K562 (cell line): ENCODE measurements around the gene EFNA1. TPM values are rescaled to one million over a fixed set of nuclear protein-coding genes. Genes with fewer than 3 reads are reported as not detected.
A peak's percentile ranks its signal among the peaks of the same experiment; 100 is the strongest.

Experiments
- EHMT2 ChIP-seq: fragments of 450-650 bp; IDR thresholded peaks from 2 replicates; pipeline ENCODE4 v1.6.1; 2018; ENCODE audit warnings: antibody characterized with exemption
- GABPB2 ChIP-seq: fragments of 250-450 bp; sonication (Bioruptor Pico); conservative IDR thresholded peaks from 2 replicates; pipeline ENCODE4 v1.5.1; 2021; ENCODE audit warnings: mild to moderate bottlenecking
- JUND ChIP-seq, 2 experiments: IDR thresholded peaks; 2 replicates in 1 of 2; 3 replicates in 1 of 2; pipeline ENCODE4 v1.6.1; 2011; ENCODE audit warnings: borderline replicate concordance in 2 of 2, low read depth in 2 of 2, low read length in 2 of 2, improper control_type of control experiment in 1 of 2, missing biosample characterization in 1 of 2, missing genetic modification characterization in 1 of 2, missing genetic modification reagents in 1 of 2
- KLF16 ChIP-seq: IDR thresholded peaks from 2 replicates; pipeline ENCODE4 v1.6.1; 2016; ENCODE audit warnings: antibody characterized with exemption
- MBD2 ChIP-seq: sonication (generic); IDR thresholded peaks from 2 replicates; pipeline ENCODE4 v1.6.1; 2016; ENCODE audit warnings: low read depth, borderline replicate concordance
- MYBL2 ChIP-seq, 2 experiments: fragments of 450-650 bp in 1 of 2; sonication (generic) in 1 of 2; formaldehyde crosslinking in 1 of 2; IDR thresholded peaks; 2 replicates each; pipeline versions ENCODE4 v1.6.1 to v1.8.1; 2017 to 2022; ENCODE audit warnings: borderline replicate concordance in 1 of 2, inconsistent platforms in 1 of 2, low read depth in 1 of 2, mild to moderate bottlenecking in 1 of 2, missing genetic modification reagents in 1 of 2, moderate library complexity in 1 of 2
- SMC3 ChIP-seq: conservative IDR thresholded peaks from 2 replicates; pipeline ENCODE4 v1.6.1; 2011; ENCODE audit warnings: low read depth, low read length, improper control_type of control experiment; ENCODE audit not compliant: insufficient read depth
- ZBTB17 ChIP-seq: fragments of 450-650 bp; formaldehyde crosslinking; IDR thresholded peaks from 2 replicates; pipeline ENCODE4 v1.4.0; 2020; ENCODE audit warnings: mild to moderate bottlenecking
- polyA plus RNA-seq, 8 experiments: library from polyadenylated mRNA; depleted of rRNA in 4 of 8; stranded (reverse) in 5 of 8; unstranded in 3 of 8; fragments of >200 nt; fragmentation: Nextera tagmentation in 2 of 8; fragmentation: Illumina TruSeq in 1 of 8; extraction: Ambion mirVana in 2 of 8; extraction: Trizol in 1 of 8; gene quantifications; 2 replicates each; pipeline versions ENCODE4 v1.2.1 to v1.2.3, GENCODE V29; 2011 to 2014; ENCODE audit warnings: inconsistent platforms in 1 of 8, missing spikeins in 1 of 8
- total RNA-seq, 7 experiments: library from RNA; depleted of rRNA in 6 of 7; stranded (reverse); fragments of >200 nt in 6 of 7; fragmentation: Illumina TruSeq in 2 of 7; extraction: Trizol in 2 of 7; gene quantifications; 2 replicates each; pipeline versions ENCODE4 v1.2.1 to v1.2.3, GENCODE V29; 2011 to 2021; ENCODE audit warnings: low replicate concordance in 1 of 7
- TF ChIP-seq, protein P1 (sequence below), 2 experiments: IDR thresholded peaks in 1 of 2; conservative IDR thresholded peaks in 1 of 2; 2 replicates each; pipeline ENCODE4 v1.6.1; 2016; ENCODE audit warnings: low read depth in 2 of 2, mild to moderate bottlenecking in 1 of 2, missing compliant biosample characterization in 1 of 2, missing genetic modification characterization in 1 of 2, moderate library complexity in 1 of 2
- TF ChIP-seq, protein P2 (sequence below): IDR thresholded peaks from 2 replicates; pipeline ENCODE4 v1.6.1; 2014; ENCODE audit warnings: antibody characterized with exemption
- TF ChIP-seq, protein P3 (sequence below): fragments of 150-350 bp; conservative IDR thresholded peaks from 2 replicates; pipeline ENCODE4 v1.6.1; 2014; ENCODE audit warnings: low read length
- TF ChIP-seq, protein P4 (sequence below): sonication (generic); formaldehyde crosslinking; IDR thresholded peaks from 2 replicates; pipeline ENCODE4 v1.8.1; 2022; ENCODE audit warnings: missing genetic modification reagents

EFNA1 gene
- total and polyA plus RNA-seq, 9 of the 15 experiments (the other 6 are each of a cell fraction or from before 2014, with no cell fraction given), result 2.1 to 9.3 (median 3.0) TPM

DNA sequence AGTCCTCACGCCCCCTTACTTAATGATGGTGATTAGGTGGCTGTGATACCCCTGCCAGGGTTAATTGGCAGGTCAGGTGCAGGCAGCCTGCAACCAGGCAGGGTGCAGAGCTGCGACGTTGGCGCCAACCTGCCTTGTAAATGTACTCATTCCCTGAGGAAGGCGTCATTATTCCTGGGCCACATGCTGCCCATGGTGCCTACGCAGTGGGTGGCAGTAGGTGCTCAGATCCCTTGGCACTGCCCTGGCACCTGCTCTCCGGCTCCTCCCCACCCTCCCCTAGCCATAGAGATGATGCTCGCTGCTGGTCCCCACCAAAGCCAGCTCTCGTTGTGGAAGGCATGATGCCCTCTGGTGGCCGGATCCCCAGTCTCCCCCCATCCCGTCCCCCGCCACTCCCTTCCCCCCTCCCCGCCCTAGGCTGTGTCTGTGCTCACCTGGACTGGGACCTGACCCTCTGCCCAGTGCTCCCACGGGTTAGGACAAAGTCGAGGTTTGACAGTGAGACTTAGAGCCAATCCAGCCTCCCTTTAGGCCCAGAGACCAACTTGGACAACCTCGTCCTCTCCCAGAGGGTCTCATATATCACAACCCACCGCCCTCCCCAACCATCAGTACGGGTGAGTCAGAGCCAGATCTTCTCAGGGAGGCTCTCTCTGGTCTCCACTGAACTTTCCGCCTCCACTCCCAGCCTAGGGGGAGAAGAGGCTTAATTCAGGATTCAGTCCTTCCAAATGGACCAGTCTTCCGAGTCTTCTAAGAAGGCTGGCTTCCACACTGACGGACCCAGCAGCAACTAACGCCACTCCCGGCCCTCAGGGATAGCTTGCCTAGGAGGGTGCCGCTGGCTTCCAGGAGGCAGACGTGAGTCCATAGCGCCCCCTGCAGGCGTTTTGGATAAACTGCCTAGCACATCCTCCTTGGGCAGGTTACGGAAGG, 39.8 kb downstream of the EFNA1 start (continued):
- TF ChIP-seq, protein P1, sequence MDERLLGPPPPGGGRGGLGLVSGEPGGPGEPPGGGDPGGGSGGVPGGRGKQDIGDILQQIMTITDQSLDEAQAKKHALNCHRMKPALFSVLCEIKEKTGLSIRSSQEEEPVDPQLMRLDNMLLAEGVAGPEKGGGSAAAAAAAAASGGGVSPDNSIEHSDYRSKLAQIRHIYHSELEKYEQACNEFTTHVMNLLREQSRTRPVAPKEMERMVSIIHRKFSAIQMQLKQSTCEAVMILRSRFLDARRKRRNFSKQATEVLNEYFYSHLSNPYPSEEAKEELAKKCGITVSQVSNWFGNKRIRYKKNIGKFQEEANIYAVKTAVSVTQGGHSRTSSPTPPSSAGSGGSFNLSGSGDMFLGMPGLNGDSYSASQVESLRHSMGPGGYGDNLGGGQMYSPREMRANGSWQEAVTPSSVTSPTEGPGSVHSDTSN (CRISPR knock-in tag; IDR thresholded peaks at IDR 0.05; ENCODE audit: low read depth), result no peak
- TF ChIP-seq, protein P1 (tag; conservative IDR thresholded peaks at IDR 0.05; ENCODE audit: low read depth), result no peak
- 0 out of 2 replicates have a peak, but pooled peaks have one; percentile 43 for TF ChIP-seq ZBTB17
- TF ChIP-seq, protein P2, sequence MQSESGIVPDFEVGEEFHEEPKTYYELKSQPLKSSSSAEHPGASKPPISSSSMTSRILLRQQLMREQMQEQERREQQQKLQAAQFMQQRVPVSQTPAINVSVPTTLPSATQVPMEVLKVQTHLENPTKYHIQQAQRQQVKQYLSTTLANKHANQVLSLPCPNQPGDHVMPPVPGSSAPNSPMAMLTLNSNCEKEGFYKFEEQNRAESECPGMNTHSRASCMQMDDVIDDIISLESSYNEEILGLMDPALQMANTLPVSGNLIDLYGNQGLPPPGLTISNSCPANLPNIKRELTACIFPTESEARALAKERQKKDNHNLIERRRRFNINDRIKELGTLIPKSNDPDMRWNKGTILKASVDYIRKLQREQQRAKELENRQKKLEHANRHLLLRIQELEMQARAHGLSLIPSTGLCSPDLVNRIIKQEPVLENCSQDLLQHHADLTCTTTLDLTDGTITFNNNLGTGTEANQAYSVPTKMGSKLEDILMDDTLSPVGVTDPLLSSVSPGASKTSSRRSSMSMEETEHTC, result no peak
- TF ChIP-seq KLF16, result peak; percentile 42; the same call in 1 of the 2 replicates
- no peak for TF ChIP-seq GABPB2 (CRISPR knock-in tag)
- TF ChIP-seq SMC3, result peak; percentile 96
- TF ChIP-seq MYBL2 (IDR thresholded peaks at IDR 0.05; ENCODE audit: low read depth), result no peak
- TF ChIP-seq MYBL2 (CRISPR knock-in tag; IDR thresholded peaks at IDR 0.05; ENCODE audit: borderline replicate concordance), result no peak
- TF ChIP-seq EHMT2, result no peak
- peak; percentile 43 for TF ChIP-seq JUND (IDR thresholded peaks at IDR 0.05; ENCODE audit: borderline replicate concordance, low read depth, low read length)
- peak; percentile 54; the same call in 1 of the 3 replicates for TF ChIP-seq JUND (tag; IDR thresholded peaks at IDR 0.05; ENCODE audit: borderline replicate concordance, low read depth, low read length)
- TF ChIP-seq MBD2, result no peak
- TF ChIP-seq, protein P3, sequence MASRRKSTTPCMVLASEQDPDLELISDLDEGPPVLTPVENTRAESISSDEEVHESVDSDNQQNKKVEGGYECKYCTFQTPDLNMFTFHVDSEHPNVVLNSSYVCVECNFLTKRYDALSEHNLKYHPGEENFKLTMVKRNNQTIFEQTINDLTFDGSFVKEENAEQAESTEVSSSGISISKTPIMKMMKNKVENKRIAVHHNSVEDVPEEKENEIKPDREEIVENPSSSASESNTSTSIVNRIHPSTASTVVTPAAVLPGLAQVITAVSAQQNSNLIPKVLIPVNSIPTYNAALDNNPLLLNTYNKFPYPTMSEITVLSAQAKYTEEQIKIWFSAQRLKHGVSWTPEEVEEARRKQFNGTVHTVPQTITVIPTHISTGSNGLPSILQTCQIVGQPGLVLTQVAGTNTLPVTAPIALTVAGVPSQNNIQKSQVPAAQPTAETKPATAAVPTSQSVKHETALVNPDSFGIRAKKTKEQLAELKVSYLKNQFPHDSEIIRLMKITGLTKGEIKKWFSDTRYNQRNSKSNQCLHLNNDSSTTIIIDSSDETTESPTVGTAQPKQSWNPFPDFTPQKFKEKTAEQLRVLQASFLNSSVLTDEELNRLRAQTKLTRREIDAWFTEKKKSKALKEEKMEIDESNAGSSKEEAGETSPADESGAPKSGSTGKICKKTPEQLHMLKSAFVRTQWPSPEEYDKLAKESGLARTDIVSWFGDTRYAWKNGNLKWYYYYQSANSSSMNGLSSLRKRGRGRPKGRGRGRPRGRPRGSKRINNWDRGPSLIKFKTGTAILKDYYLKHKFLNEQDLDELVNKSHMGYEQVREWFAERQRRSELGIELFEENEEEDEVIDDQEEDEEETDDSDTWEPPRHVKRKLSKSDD, result 0 out of 2 replicates have a peak, but pooled peaks have one; percentile 35
- TF ChIP-seq, protein P4, sequence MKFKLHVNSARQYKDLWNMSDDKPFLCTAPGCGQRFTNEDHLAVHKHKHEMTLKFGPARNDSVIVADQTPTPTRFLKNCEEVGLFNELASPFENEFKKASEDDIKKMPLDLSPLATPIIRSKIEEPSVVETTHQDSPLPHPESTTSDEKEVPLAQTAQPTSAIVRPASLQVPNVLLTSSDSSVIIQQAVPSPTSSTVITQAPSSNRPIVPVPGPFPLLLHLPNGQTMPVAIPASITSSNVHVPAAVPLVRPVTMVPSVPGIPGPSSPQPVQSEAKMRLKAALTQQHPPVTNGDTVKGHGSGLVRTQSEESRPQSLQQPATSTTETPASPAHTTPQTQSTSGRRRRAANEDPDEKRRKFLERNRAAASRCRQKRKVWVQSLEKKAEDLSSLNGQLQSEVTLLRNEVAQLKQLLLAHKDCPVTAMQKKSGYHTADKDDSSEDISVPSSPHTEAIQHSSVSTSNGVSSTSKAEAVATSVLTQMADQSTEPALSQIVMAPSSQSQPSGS (CRISPR knock-in tag), result no peak
